ENCODE results near the gene OVAAL.

OVAAL gene

DNA sequence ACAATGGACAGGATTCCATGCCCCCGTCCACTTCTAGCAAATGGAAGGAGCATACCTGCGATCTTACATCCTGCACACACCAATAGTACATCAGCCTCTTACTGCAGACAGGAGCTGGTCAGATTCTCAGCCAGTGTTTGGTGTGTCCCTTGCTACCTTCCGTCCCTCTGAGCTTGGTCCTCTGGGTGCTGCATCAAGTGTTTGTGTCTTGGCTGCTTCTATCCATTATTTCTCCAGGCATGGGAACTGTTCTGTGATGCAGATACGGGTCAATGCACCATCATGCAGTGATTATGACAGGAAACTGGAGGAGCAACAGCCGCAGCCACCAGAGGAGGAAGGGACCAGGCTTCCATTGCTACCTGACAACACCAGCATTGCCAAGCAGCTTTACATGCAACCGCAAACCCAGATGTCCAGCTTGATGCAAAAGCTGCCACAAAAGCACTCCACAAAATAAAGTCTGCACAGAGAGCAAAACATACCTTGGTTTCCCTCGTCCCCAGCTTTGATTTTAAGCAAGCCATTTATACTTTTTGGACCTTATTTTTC, 21.9 kb upstream of the OVAAL start:
- H3K79me2 ChIP-seq (ENCODE audit: insufficient read depth, low read length), result no peaks in the 10 kb centered on the region
- no peaks in the 10 kb centered on the region for H4K20me1 ChIP-seq (ENCODE audit: low read depth, low read length)
- no peaks in the 10 kb centered on the region for H3K9me3 ChIP-seq (ENCODE audit: insufficient read depth, low read length)
- H3K9ac ChIP-seq (ENCODE audit: low read length), result no peak overlapping the region
- no peak overlapping the region for H3K27ac ChIP-seq (ENCODE audit: low read depth, low read length)
- H3F3A ChIP-seq (ENCODE audit: insufficient read depth), result no peaks in the 10 kb centered on the region
- no peaks in the 10 kb centered on the region for H3K27me3 ChIP-seq (ENCODE audit: low read length)
- no peaks in the 10 kb centered on the region for H3K36me3 ChIP-seq (ENCODE audit: low read length)
- TF ChIP-seq EZH2phosphoT487 (conservative IDR thresholded peaks at IDR 0.05; ENCODE audit: low read length), result no peak
- no peak overlapping the region for H3K4me3 ChIP-seq (ENCODE audit: insufficient read depth, low read length, poor library complexity, severe bottlenecking)
- no peaks in the 10 kb centered on the region for H3K9me2 ChIP-seq (replicated peaks; ENCODE audit: insufficient read depth, low read length)
- no peak overlapping the region for H2AFZ ChIP-seq (ENCODE audit: low read depth, low read length, severe bottlenecking)
- no peak overlapping the region for H3K4me2 ChIP-seq (ENCODE audit: low read depth, low read length, poor library complexity, severe bottlenecking)

DNA sequence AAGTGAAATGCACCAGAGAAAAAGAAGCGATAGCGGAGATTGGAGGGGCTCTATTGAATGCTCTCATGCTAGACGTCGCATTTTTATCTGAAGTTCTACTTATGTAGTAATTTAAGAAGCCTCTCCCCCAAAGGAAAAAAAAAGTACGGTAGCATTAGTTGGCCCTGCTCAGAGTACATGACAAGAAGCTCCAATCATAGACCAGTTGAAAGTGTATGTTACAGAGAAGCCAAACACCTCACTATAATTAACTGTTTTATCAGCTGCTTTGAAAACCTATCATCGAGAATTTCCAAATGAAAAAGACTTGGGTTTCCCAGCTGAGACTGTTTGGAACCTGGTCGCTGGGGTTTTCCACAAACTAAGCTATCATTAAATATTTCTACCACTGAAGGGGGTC, 19.6 kb upstream of the OVAAL start:
- H3K27me3 ChIP-seq (ENCODE audit: low read length), result no peaks in the 10 kb centered on the region
- H4K20me1 ChIP-seq (ENCODE audit: low read depth, low read length), result no peaks in the 10 kb centered on the region
- no peak overlapping the region for H3K4me2 ChIP-seq (ENCODE audit: low read depth, low read length, poor library complexity, severe bottlenecking)
- no peaks in the 10 kb centered on the region for H3K9me3 ChIP-seq (ENCODE audit: insufficient read depth, low read length)
- H3F3A ChIP-seq (ENCODE audit: insufficient read depth), result no peaks in the 10 kb centered on the region
- no peak overlapping the region for H3K9ac ChIP-seq (ENCODE audit: low read length)
- no peaks in the 10 kb centered on the region for H3K79me2 ChIP-seq (ENCODE audit: insufficient read depth, low read length)
- no peaks in the 10 kb centered on the region for H3K9me2 ChIP-seq (replicated peaks; ENCODE audit: insufficient read depth, low read length)
- TF ChIP-seq, protein P1, sequence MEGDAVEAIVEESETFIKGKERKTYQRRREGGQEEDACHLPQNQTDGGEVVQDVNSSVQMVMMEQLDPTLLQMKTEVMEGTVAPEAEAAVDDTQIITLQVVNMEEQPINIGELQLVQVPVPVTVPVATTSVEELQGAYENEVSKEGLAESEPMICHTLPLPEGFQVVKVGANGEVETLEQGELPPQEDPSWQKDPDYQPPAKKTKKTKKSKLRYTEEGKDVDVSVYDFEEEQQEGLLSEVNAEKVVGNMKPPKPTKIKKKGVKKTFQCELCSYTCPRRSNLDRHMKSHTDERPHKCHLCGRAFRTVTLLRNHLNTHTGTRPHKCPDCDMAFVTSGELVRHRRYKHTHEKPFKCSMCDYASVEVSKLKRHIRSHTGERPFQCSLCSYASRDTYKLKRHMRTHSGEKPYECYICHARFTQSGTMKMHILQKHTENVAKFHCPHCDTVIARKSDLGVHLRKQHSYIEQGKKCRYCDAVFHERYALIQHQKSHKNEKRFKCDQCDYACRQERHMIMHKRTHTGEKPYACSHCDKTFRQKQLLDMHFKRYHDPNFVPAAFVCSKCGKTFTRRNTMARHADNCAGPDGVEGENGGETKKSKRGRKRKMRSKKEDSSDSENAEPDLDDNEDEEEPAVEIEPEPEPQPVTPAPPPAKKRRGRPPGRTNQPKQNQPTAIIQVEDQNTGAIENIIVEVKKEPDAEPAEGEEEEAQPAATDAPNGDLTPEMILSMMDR (IDR thresholded peaks at IDR 0.05; ENCODE audit: insufficient read depth, low read length, poor library complexity, severe bottlenecking), result no peak
- TF ChIP-seq EZH2phosphoT487 (conservative IDR thresholded peaks at IDR 0.05; ENCODE audit: low read length), result no peak
- no peak overlapping the region for H2AFZ ChIP-seq (ENCODE audit: low read depth, low read length, severe bottlenecking)
- H3K4me3 ChIP-seq (ENCODE audit: insufficient read depth, low read length, poor library complexity, severe bottlenecking), result no peak overlapping the region
- H3K27ac ChIP-seq (ENCODE audit: low read depth, low read length), result no peak overlapping the region
- H3K36me3 ChIP-seq (ENCODE audit: low read length), result no peaks in the 10 kb centered on the region

DNA sequence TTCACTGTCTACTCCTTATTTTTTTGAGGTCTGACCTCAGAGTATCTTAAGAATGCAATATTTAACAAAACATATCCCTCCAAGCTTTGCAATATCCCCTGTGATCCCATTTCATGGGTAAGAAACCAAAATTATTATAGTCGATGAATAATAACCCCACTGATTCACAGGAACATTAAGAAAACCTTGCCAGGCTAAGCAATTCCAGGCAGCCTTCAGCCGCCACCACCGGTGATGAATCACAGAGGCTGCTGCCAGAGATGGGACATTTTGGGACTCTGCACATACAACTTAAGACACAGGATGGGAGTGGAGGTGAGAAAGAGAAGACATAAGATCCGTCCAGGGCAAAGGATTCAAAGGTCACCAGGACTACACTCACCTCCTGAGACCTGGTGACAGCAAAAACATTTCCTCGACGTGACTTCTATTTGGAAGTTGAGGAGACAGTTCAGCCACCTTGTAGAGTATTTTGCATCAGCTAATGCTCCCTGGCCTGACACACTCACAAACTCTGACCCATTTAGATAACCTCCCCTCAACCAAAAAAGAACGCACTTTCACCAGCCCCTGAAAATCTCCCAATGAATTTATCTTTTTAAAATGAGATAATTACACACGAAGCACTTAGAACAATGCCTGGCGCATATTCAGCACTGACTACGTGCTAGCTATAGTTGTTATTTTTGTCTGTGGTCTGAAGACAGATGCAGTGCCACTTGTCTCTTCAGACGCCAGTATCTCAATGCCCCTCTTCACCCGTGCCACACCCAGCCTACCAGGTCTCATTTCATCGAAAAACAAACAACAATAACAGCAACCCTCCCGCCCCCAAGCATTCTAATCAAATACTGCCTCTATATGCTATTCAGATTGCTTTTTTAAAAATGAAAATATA, 17.8 kb upstream of the OVAAL start:
- Histone ChIP-seq H3K4me2 (ENCODE audit: low read depth, low read length, poor library complexity, severe bottlenecking) (no peak overlapping the region), H3K9me2 (replicated peaks; ENCODE audit: insufficient read depth, low read length) (no peaks in the 10 kb centered on the region), H3F3A (ENCODE audit: insufficient read depth) (no peaks in the 10 kb centered on the region), H3K36me3 (ENCODE audit: low read length) (no peaks in the 10 kb centered on the region), H3K9ac (ENCODE audit: low read length) (no peak overlapping the region), H3K27ac (ENCODE audit: low read depth, low read length) (no peak overlapping the region), H3K4me3 (ENCODE audit: insufficient read depth, low read length, poor library complexity, severe bottlenecking) (no peak overlapping the region), H4K20me1 (ENCODE audit: low read depth, low read length) (no peaks in the 10 kb centered on the region), H2AFZ (ENCODE audit: low read depth, low read length, severe bottlenecking) (no peak overlapping the region), H3K9me3 (ENCODE audit: insufficient read depth, low read length) (no peaks in the 10 kb centered on the region), H3K27me3 (ENCODE audit: low read length) (no peaks in the 10 kb centered on the region), H3K79me2 (ENCODE audit: insufficient read depth, low read length) (no peaks in the 10 kb centered on the region)
- TF ChIP-seq, protein P1 (IDR thresholded peaks at IDR 0.05; ENCODE audit: insufficient read depth, low read length, poor library complexity, severe bottlenecking), result no peak
- TF ChIP-seq EZH2phosphoT487 (conservative IDR thresholded peaks at IDR 0.05; ENCODE audit: low read length), result no peak

Measured in SU-DHL-6 (cell line).